ENCODE results near the gene DOCK4.
A peak's percentile ranks its signal among the peaks of the same experiment; 100 is the strongest.

The DOCK4 gene

DNA sequence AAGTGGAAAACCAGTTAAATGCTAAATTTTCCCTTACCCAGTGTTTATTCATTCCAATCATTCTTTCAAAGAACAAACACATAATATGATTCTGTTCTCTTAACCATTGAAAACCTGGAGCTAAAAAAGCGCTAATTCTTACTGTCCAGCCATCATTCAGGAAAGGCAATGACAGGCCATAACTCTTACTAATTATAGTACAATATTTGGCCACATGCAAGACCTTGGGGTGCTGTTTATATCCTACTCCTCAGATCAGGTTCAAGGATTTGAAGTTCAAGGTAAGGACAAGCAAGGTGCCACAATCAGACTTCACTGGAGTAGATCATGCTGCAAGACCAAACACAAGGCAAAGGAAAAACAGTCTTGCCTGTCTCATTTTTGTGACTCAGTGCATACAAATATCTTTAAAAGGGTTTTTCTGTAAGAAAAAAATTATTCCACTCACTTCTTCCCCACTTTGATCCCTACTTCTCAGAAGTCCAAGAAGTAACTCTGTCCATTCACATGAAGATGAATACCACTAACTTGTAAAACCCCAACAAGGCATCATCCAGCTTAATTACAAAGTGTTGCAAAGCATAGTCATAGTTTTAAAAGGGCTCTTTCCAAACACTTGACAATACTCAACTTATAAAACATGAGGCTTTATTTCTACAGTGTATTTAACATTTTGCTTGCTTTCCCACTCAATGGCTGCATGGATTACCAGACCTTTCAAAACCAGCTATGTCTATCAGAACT lies 153.0 kb downstream of the DOCK4 start:
- DNase-seq (ENCODE audit: low read depth, low spot score), result peak; percentile 11

DNA sequence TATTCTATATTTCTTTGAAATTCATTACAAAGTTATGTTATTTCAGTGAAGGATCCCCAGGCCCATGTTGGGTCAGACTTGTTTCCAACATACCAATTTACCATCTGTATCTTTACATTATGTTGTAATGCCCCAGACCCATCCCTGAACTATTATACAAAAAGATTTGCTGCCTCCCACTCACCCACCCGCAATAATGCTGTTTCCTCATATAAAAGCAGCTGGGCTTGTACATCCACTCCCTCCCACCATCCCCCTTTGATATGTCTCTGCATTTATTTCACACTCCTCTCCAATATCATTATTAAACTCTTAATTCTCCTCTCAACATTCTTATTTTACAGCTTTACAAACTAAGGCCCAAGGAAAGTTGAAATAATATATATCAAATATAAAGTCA lies 153.7 kb downstream of the DOCK4 start:
- no peak for DNase-seq (ENCODE audit: low read depth, low spot score)

DNA sequence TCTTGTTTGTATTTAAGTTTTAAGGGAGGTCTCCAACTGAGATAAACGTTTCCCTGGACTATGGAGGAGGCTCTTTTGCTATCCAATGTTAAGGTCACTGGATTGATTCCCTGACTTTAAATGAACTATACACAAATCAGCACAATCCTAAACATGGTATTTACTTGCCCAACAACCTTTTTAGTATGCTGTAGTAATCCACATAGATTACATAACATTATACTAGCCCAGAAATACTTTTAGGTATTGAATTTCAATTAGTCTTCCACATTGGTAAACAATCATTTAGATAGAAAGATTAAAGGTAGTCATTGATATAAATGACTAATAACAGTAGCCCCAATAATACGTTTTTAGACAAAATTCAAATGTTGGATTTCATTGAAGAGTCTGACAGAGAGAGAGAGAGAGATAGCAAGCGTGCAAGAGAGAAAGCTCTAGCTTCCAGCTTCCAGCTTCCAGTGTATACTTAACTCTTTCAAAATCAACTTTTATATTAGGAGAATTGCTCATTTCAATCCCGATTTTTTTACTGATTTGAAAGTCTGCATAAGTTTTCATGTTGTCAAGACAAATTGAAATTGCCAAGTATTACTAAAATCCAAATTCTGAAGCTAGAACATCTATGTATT lies 155.8 kb downstream of the DOCK4 start:
- DNase-seq (ENCODE audit: low read depth, low spot score), result no peak

DNA sequence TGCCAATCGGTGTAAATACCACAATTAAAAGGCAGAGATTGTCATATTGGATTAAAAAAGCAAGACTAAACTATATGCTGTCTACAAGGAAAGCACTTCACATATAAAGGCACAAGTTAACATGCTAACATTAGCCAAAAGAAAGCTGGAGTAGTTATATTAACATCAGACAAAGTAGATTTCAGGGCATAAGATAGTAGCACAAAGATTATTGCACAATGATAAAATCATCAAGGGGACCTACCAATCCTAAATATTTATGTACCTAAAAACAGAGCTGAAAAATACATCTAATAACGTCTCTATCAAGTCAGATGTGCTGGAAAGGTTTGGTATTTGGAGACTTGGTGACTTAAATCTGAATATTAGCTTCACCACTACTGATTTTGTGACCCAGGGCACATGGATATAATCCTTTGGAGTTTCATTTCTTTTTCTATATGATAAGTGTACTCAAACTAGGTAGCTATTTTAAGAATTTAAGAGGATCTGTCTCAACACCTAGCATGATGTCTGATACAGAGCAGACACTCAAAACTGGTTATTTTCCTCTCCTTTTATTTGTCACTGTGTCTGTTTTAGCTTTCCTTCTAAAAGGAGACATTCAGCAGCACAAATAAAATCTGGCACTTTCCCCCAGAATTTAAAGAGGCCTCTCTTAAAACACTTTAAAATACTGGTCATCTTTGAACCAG lies 156.5 kb downstream of the DOCK4 start:
- DNase-seq (ENCODE audit: low read depth, low spot score), result no peak

DNA sequence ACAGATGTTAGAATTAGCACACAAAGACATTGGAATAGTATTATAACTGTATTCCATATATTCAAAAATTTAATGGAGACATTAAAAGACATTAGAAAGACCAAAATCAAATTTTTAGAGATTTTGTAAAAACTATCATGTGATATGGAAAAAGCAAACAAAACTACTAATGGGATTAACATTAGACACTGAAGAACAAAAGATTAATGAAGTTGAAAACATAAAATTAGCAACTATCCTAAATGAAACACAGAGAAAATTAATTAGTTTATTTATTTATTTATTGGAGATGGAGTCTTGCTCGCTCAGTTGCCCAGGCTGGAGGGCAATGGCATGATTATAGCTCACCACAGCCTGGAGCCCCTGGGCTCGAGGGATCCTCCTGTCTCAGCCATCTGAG lies 158.8 kb downstream of the DOCK4 start:
- no peak for DNase-seq (ENCODE audit: low read depth, low spot score)

DNA sequence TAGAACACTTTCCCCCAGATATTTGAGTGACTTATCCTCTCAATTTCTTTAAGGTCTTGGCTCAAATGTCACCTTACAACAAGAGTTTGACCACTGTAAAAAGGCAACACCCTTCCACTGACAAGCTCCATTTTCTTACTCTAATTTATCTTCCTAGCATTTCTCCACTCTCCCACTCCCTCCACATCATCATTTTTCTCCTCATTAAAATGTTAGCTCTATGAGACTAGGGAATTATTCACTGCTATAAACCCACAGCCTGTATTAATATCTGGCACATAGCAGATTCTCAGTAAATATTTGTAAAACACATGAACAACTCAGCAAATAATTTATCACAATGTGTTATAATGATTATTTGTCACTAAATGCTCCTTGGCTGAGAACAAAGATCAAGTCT lies 161.0 kb downstream of the DOCK4 start:
- no peak for DNase-seq (ENCODE audit: low read depth, low spot score)

DNA sequence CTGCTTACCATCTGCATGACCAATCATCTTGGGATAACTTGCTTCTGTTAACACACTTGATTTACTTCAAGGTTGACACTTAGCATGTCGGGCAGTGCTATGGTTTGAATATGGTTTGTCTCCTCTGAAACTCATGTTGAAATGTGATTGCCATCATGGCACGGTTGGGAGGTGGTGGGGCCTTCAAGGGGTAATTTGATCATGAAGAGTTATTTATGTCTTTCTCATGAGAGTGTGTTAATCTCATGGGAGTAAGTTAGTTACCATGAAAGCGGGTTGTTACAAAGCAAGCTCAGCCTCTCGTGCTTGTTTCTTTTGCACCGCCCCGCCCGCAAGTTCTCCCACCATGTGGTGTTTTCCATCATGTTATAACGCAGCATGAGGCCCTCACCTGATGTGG lies 163.6 kb downstream of the DOCK4 start:
- no peak for DNase-seq (ENCODE audit: low read depth, low spot score)

DNA sequence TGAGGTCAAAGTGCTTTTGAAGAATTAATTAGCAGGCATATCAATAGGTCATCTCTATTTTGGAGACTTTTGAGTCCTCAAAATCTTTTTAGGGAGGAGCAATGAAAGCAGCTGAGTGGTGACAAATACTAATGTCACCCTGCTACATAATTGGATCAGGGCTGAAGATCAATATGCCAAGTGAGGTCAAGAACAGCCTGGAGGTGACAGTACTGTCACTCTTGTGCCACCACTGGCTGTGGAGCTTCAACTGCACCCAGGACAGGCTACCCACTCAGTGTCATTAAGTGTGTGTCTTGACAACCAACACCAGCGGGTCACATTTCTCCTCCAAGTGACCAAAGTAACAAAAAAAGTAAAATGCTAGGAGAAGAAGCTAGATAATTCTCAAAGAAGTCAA lies 167.8 kb downstream of the DOCK4 start:
- DNase-seq (ENCODE audit: low read depth, low spot score), result no peak

DNA sequence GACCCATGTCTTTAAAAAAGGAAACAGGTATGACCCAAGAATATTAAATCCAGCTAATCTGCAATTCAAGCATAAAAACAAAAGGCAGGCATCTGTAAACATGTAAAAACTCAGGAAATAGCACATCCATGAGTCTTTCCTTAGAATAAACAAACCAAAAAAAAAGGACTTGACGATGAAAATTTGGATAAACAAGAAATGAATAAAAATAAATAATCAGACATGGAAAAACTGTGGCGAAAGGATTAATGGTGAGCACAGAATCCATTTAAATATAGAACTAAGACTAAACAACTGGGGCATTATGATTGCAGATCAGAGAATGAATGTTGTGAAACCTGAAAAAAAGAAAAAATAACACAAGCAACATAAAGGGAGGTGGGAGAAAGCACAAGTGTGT lies 170.1 kb downstream of the DOCK4 start:
- DNase-seq (ENCODE audit: low read depth, low spot score), result no peak

DNA sequence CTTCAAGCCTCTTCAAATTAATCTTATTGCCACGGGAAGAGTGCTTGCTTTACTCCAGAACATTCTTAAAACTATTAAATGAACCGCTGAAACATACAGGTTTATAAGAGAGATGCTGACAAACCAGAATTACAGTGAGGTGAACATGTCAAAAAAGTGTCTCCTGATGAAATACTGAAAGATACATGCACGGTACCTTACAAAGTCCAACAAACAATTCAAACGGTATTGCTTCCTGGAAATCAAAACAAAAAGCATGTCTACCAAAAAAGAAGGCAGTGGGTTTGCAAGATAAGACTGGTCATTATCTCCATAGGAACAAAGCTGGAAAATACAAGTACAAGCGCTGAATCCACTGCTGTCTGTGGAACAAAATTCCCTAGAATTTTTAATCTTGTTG lies 174.5 kb downstream of the DOCK4 start:
- no peak for DNase-seq (ENCODE audit: low read depth, low spot score)

DNA sequence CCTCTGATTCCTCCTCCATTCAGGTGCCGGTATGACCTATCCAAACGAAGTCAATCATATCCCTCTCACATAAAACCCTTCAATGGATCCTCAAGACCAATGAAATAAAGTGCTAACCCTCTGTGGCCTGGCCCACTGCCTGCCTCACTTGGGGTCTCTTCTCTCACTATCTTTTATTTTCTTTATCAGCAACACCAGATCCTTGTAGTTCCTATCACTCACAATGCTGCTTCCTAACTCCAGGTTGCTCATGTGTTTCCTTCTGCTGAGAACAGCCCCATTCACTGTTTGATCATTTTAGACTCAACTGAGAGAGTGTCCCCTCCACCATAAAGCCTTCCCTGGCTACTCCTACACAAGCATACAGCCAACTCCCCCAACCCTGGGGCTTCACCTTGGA lies 180.6 kb downstream of the DOCK4 start:
- DNase-seq (ENCODE audit: low read depth, low spot score), result no peak

DNA sequence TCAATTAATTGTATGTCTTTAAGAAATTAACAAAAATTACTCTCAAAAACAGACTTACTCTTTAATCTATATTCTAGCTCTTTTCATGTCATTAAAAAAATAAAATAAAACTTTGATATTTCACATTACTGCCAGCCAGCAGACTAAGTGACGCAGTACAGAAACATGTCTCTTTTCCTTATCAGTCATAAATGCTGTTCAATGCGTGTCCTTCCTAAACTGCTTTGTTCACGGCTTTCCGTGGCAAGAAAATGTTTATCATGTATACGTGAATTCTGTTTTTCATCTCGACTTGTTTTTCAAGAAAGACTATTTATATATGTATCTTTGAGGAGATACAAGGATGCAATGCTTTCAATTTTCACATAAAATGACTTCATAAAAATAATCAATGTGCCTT lies 182.4 kb downstream of the DOCK4 start:
- DNase-seq (ENCODE audit: low read depth, low spot score), result no peak

DNA sequence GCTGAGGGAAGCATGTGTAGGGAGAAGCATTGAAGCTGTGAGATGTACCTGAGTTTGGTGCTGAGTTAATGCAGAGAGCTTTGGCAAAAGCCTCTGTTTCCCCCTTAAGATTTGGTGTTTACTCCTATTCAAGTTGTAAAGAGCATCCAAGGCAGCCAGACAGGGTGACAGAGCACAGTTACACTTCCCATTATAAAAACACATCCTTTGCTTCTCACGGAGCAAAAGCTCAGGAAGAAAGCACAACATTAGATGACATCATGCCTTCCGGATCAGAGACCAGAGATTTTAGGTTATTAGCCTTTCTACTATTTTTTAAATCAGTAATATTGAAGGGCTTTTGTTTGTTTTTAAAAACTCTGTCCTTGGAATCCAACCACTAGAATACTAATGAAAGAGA lies 182.9 kb downstream of the DOCK4 start:
- peak; percentile 38 for DNase-seq (ENCODE audit: low read depth, low spot score)

DNA sequence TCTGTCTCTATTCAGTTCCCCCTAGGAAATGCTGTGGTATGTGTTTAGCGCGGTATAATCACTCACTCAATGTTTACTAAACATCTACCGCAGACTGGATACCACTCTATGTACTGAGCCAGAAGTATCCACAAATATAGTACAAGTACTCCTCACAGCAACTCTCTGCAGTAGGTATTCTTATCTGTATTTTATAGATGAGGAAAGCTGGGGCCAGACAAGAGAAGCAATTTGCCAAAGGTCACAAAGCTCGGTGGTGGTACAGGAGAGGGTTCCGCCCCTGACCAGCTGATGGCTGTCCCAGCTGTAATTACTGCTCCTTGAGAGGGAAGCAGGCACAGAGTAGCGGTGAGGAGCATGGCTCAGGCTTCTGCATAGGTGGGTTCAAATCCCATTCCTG lies 184.1 kb downstream of the DOCK4 start:
- no peak for DNase-seq (ENCODE audit: low read depth, low spot score)

DNA sequence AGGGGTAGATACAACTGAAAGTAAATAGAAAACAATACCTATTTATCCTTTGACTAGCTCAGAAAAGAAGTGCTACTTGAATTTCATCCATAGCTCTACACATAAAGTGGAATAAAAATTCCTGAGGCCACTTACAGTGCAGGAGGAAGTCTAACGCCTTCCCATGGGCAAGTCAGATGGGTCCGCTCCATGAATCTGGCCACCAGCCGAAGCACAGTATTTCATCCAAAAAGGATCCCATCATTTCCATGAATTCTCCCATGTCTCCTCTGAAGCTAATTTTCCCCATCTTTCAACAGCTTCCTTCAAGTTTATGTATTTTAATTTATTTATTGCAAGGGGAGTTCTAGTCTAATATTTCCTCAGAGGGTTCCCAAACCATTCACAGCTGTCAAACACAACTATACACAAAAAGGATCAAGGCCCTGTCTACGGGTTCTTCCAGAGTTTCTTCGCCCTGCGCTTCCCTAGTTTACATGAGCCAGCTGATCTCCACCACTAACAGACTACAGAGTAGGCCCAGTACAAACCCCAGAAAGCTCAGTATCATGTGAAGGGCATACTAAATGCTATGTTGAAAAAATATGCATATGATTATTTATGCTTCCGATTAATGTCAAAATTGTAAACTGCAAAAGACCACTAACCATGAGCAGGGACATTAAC lies 184.7 kb downstream of the DOCK4 start:
- no peak for DNase-seq (ENCODE audit: low read depth, low spot score)

DNA sequence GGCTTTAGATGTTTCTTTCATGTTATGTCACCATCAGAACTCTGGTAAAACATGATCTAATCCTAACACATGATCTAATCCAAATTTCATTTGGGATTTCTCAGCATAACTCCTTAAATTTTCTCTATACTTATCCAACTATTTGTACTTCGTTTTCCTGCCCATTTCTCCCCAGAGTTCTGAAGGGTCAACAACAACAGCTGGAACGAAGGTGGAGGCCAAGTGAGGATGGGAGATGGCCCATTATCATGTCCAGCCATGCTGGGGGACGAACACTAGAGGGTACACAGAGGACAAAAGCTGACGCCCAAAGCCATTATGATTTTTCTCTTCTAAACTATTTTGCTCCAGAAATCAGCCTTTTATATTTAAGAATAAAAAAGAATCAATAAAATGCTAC lies 185.4 kb downstream of the DOCK4 start:
- no peak for DNase-seq (ENCODE audit: low read depth, low spot score)

DNA sequence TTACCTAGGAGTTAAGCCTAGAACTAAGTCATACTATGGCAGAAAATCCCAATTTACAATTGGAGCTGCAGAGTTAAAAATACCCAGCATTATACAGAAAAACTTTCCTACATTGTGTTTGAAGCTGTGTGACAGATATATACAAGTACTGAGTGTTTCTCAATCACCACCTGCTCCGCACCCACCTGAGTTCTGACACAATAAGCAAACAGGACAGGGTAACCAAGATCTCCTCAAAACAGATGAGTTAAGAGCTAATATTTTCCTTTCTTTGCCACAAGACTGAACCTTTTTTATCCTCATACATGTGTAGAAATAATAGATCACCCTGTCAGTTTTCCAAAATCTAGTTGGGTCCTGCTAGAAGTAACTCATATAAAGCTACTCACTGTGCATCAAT lies 186.3 kb downstream of the DOCK4 start:
- DNase-seq (ENCODE audit: low read depth, low spot score), result no peak

DNA sequence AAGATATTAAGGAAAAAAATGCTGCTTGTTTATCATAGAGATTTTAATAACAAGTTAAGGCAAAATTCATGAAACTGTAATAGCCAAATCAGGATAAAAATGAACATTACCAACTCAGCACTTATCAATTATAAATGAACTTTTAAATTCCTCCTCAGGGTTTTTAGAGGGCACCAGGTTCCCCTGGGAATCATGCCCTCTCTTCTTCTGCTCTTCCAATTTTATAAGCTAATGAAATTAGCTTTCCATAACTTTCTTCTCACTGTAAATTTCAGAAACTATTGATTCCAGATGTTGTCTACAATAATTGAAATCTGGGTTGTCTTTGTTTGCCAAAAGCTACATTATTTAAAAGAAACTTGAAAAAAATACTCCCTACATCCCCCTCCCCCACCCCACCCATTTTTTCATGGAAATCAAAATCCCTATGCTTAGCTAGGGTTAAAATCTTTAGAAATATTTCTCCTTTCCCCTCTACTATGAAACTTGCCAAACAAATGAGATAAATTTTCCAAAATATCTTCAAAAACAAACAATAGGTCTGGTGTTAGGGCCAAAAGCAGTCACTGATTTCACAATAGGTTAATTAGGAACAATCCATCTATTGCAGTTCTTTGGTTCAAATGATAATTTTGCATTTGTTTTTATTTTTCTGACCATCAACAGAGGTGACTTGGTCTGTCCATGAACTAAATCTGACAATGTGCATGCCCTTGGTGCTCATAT lies 187.7 kb downstream of the DOCK4 start:
- no peak for DNase-seq (ENCODE audit: low read depth, low spot score)

DNA sequence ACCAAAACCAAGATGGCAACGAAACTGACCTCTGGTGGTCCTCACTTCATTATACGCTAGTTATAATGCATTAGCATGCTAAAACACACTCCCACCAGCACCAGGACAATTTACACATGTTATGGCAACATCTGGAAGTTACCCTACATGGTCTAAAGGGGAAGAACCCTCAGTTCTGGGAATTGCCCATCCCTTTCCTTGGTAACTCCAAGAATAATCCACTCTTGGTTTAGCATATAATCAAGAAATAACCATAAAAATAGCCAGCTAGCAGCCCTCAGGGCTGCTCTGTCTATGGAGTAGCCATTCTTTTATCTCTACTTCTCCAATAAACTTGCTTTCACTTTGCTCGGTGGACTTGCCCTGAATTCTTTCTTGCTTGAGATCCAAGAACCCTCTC lies 191.1 kb downstream of the DOCK4 start:
- no peak for DNase-seq (ENCODE audit: low read depth, low spot score)

DNA sequence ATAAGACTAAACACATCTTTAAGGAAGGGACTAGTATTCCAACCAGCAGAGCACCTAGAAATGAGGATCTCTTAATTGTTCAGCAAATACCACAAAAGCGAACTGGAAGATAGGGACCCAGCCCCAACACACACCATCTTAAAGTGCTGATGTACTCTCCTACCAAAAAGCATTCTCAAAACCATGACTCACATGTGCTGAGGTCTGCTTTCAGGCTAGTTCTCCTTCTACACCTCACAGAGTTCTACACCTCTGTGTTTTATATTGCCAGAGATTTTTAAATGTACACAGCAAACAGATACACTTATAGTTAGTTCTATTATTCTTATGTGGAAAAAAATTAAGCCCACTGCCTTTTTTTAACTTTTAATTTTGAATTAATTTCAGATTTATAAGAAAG lies 191.9 kb downstream of the DOCK4 start:
- no peak for DNase-seq (ENCODE audit: low read depth, low spot score)

DNA sequence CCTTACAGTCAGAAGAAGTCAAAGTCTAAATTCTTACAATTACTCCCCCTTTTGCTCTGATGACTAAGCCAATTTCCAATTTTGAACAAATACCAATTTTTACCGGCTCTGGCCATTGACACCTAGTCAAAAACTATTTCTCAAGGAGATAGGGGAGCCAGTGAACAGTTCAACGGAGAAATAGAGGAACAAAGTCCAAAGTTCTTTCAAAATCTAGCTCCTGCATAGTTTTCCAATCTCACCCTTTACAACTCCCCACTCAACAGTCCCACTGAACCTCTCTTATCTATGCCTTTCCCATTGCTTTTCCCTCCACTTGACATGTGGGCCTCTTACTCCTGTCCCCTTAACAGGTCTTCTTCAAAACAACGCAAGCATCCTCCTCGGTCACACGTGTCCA lies 192.9 kb downstream of the DOCK4 start:
- DNase-seq (ENCODE audit: low read depth, low spot score), result no peak

DNA sequence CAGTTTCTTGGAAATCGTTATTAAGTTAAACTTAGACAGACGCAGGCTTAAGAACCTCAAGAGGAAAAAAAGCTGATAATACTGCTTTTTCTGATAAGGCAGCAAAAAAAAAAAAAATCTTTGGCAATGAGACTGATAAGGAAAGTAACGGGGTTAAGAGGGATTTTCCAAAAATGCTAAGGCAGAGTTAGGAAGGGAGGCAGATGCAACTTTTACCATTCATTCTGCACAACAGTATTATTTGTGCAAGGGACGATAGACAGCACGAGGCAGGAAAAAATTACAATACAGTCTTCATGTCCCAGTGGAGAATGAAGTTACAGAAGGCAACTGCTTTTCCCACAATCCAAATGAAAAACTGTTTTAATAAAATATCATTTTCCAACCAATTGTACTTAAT lies 194.0 kb downstream of the DOCK4 start:
- no peak for DNase-seq (ENCODE audit: low read depth, low spot score)
